Measurements from ENCODE around the gene RIN2. TPM values are rescaled to one million over a fixed set of nuclear protein-coding genes. Genes with fewer than 3 reads are reported as not detected.

Gene RIN2
- total RNA-seq, 1 donor = 61.1 TPM

DNA sequence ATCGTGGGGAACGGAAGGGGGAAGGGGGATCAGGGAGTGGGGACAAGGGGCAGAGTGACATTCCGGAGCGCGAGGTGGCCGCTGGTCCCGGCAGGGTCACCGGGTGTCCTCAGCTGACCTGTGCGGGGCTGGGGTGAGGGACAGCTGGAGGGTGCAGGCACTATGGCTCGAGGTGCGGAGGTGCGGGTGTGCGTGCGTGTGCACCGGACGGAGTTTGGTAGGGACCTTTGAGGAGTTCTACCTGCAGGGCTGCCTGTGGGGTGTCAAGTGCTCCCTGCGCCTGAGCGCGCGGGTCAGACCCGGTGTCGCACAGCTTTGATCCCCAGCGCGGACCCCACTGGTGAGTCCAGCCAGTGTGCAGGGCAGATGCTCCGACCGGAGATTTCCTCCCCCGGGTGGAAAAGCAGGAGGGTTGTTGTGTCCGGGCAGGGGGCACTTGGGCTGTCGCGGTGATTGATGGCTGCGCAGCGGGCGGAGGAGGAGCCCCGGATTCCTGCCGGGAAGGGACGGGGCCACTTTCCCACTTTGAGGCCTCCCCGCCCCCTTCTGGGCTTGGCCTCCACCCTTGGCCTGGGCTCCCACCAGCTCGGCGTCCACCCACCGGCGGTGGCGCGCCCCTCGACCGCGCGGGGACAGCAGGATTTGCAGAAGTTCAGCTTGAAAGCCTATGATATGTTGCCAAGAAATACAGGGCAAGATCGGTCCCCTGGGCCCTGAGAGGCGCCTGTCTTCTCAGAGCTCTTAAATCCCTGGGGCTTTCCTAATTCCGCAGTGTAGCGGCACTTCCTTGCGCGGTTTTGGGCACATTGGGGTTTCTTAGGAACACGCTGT lies 658 bp downstream of the RIN2 start:
- DNase-seq (ENCODE audit: low read depth) = peak; percentile 39
- TF ChIP-seq, protein P1, sequence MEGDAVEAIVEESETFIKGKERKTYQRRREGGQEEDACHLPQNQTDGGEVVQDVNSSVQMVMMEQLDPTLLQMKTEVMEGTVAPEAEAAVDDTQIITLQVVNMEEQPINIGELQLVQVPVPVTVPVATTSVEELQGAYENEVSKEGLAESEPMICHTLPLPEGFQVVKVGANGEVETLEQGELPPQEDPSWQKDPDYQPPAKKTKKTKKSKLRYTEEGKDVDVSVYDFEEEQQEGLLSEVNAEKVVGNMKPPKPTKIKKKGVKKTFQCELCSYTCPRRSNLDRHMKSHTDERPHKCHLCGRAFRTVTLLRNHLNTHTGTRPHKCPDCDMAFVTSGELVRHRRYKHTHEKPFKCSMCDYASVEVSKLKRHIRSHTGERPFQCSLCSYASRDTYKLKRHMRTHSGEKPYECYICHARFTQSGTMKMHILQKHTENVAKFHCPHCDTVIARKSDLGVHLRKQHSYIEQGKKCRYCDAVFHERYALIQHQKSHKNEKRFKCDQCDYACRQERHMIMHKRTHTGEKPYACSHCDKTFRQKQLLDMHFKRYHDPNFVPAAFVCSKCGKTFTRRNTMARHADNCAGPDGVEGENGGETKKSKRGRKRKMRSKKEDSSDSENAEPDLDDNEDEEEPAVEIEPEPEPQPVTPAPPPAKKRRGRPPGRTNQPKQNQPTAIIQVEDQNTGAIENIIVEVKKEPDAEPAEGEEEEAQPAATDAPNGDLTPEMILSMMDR (IDR thresholded peaks at IDR 0.05; ENCODE audit: insufficient read depth, low read length) = no peak
- H3K4me3 ChIP-seq (ENCODE audit: low read depth, low read length) = peak overlapping the region; percentile 93

DNA sequence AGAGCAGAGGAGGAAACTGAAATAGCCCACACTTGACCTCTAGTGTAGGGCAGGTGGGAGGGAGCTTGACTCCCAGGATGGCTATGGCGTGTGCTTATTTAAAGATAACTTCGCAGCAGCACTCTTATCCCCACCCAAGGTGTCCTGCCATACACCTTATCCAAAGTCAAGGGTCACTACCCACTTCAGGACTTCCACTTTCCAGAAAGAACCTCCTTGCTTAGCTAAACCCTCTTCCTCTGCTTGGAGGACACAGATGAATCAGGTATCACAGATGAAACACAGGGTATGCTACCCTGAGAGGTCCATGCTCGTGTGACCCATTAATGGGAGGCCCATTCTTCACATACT lies 2.3 kb downstream of the RIN2 start:
- TF ChIP-seq, protein P1 (IDR thresholded peaks at IDR 0.05; ENCODE audit: insufficient read depth, low read length) = no peak
- no peak for DNase-seq (ENCODE audit: low read depth)
- H3K4me3 ChIP-seq (ENCODE audit: low read depth, low read length) = no peak overlapping the region

DNA sequence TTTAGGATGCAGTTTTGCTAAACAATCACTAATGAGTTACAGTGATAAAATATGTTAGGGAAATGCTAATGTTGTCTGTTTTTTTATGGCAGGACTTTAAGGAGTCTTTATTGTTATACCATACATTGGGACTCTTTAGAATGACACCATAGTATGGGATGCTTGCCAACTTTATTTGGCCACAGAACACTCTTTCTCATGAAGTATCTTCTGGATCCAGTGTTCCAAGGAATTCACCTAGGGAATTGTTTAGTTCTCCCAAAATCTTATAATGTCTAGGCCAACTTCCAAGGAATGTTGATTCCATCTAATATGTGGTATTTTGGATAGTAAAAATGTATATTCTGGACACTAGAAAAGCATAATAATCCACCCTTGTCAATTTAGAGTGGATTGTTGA lies 3.3 kb downstream of the RIN2 start:
- H3K4me3 ChIP-seq (ENCODE audit: low read depth, low read length) = no peak overlapping the region
- TF ChIP-seq, protein P1 (IDR thresholded peaks at IDR 0.05; ENCODE audit: insufficient read depth, low read length) = no peak
- peak; percentile 29 for DNase-seq (ENCODE audit: low read depth)

DNA sequence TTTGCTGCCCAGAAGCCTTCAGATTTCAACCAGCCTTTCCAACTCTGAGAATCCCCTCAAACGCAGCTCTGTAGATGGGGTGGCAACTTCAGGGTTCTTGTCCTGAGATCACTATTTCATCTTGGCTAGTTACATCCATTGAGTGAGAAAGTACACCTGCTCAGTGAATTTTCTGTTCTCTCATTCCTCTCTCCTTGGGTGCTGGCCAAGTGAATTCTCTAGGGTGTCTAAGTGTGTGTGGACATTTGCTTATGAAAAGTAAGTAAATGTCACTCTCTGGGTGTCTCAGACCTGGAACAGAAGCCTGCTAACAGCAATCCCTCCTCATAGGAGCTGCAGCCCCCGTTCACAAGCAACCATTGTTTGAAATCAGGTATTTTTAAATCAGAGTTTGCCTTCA lies 3.8 kb downstream of the RIN2 start:
- TF ChIP-seq, protein P1 (IDR thresholded peaks at IDR 0.05; ENCODE audit: insufficient read depth, low read length) = no peak

DNA sequence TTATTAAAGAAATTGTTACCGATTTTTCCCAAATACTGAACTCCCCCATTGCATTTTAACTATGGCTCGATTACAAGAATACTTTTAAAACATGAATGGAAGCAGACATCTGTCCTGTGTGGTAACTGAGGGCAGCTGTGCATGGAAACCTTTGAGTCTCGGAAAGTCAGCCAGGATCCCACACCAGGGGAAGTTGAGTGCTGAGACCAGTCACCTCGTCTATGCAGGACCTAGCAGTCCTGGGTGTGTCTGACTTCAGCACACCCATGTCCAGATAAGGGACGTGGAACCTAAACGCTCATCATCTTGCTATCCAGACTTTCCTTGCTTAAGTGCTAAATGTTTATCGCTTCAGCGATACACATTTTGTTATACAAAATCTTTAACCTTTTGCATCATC lies 6.1 kb downstream of the RIN2 start:
- no peak for DNase-seq (ENCODE audit: low read depth)
- TF ChIP-seq, protein P1 (IDR thresholded peaks at IDR 0.05; ENCODE audit: insufficient read depth, low read length) = no peak
- H3K4me3 ChIP-seq (ENCODE audit: low read depth, low read length) = no peak overlapping the region

More for the DNA sequence above, 3.8 kb downstream of the RIN2 start:
- H3K4me3 ChIP-seq (ENCODE audit: low read depth, low read length) = no peak overlapping the region
- DNase-seq (ENCODE audit: low read depth) = no peak

DNA sequence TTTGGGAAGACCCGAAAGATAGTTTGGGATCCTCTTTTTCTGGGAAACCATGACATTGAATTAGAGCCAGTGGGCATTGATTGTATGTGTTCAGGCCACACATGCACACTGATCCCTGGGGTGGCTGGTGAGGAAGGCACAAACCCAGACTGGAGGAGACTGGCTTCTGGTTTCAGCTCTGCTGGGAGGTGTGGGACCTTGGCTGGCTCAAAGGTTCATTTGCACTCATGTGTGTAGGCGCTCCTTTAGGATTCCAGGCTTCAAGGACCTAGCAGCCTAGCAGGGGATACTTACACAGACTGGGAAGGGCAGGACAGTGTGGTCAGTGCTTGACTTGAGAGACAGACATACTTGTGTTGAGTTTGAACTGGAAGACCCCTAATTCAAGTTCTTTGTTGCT lies 7.2 kb downstream of the RIN2 start:
- no peak overlapping the region for H3K4me3 ChIP-seq (ENCODE audit: low read depth, low read length)
- no peak for DNase-seq (ENCODE audit: low read depth)
- TF ChIP-seq, protein P1 (IDR thresholded peaks at IDR 0.05; ENCODE audit: insufficient read depth, low read length) = no peak

DNA sequence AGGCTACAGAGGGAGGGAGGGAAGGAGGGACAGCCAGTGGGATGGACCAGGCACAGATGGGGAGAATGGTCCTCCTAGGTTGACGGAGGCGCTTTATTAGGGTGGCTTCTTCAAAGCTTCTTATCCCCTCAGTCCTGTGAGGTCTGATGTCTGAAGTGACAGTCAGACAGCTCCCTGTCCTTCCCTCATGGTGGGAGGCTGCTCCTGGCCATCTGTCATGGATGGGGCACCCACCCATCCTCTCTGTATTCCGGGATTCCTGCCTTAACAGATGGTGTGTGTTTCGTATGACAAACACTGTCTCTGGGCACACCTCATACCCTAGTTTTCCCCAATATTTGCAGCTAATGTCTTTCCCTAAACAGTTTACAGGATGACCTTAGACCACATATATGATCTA lies 7.9 kb downstream of the RIN2 start:
- no peak for DNase-seq (ENCODE audit: low read depth)
- no peak overlapping the region for H3K4me3 ChIP-seq (ENCODE audit: low read depth, low read length)
- TF ChIP-seq, protein P1 (IDR thresholded peaks at IDR 0.05; ENCODE audit: insufficient read depth, low read length) = no peak

All from fibroblast of the aortic adventitia (primary cell).